ENCODE data around the gene SGK1.
A peak's percentile ranks its signal among the peaks of the same experiment; 100 is the strongest.
"Not testable (repeated sequence)": the region's sequence is repeated elsewhere in the genome, so short reads cannot be mapped to it uniquely, and the experiment has no call there.

Gene SGK1

GRCh38 chr6:134326192-134326591, 8.3 kb upstream of the SGK1 start:
- not testable (repeated sequence) for DNase-seq (ENCODE audit: low spot score)

GRCh38 chr6:134324766-134325165, 6.9 kb upstream of the SGK1 start:
- DNase-seq (ENCODE audit: low spot score), result peak; percentile 46

- peak; percentile 47 for DNase-seq (ENCODE audit: low spot score)
These were observed 6.2 kb upstream of the SGK1 start for GRCh38 chr6:134324141-134324540.

GRCh38 chr6:134323698-134324097, 5.8 kb upstream of the SGK1 start:
- no peak for DNase-seq (ENCODE audit: low spot score)

- DNase-seq (ENCODE audit: low spot score), result no peak
These were observed 5.4 kb upstream of the SGK1 start for GRCh38 chr6:134323294-134323693.

GRCh38 chr6:134322216-134322615, 4.3 kb upstream of the SGK1 start:
- no peak for DNase-seq (ENCODE audit: low spot score)

- no peak for DNase-seq (ENCODE audit: low spot score)
These were observed 3.3 kb upstream of the SGK1 start for GRCh38 chr6:134321246-134321645.

- not testable (repeated sequence) for DNase-seq (ENCODE audit: low spot score)
These were observed 1.8 kb upstream of the SGK1 start for GRCh38 chr6:134319686-134320085.

GRCh38 chr6:134318974-134319281, 1.0 kb upstream of the SGK1 start:
- DNase-seq (ENCODE audit: low spot score), result no peak

- DNase-seq (ENCODE audit: low spot score), result peak; percentile 47
These were observed 493 bp upstream of the SGK1 start for GRCh38 chr6:134318236-134318973.

GRCh38 chr6:134316733-134317431, 1.0 kb downstream of the SGK1 start:
- DNase-seq (ENCODE audit: low spot score), result peak; percentile 78

GRCh38 chr6:134315974-134316441, 1.9 kb downstream of the SGK1 start:
- DNase-seq (ENCODE audit: low spot score), result peak; percentile 80

GRCh38 chr6:134315189-134315588, 2.7 kb downstream of the SGK1 start:
- peak; percentile 62 for DNase-seq (ENCODE audit: low spot score)

- DNase-seq (ENCODE audit: low spot score), result peak; percentile 45
These were observed 3.7 kb downstream of the SGK1 start for GRCh38 chr6:134314006-134314821.

GRCh38 chr6:134312038-134312660, 5.8 kb downstream of the SGK1 start:
- DNase-seq (ENCODE audit: low spot score), result no peak

- no peak for DNase-seq (ENCODE audit: low spot score)
These were observed 7.1 kb downstream of the SGK1 start for GRCh38 chr6:134310817-134311216.

- DNase-seq (ENCODE audit: low spot score), result no peak
These were observed 7.8 kb downstream of the SGK1 start for GRCh38 chr6:134309983-134310605.

GRCh38 chr6:134309227-134309626, 8.7 kb downstream of the SGK1 start:
- no peak for DNase-seq (ENCODE audit: low spot score)

- no peak for DNase-seq (ENCODE audit: low spot score)
These were observed 9.1 kb downstream of the SGK1 start for GRCh38 chr6:134308800-134309199.

- no peak for DNase-seq (ENCODE audit: low spot score)
These were observed 10.0 kb downstream of the SGK1 start for GRCh38 chr6:134307870-134308269.

GRCh38 chr6:134307075-134307474, 10.8 kb downstream of the SGK1 start:
- no peak for DNase-seq (ENCODE audit: low spot score)

GRCh38 chr6:134304381-134304780, 13.5 kb downstream of the SGK1 start:
- not testable (repeated sequence) for DNase-seq (ENCODE audit: low spot score)

All from globus pallidus (tissue), 1 donor.